HG03520 (cell line): Measurements from ENCODE around the gene IL4.
"Not testable (repeated sequence)": the region's sequence is repeated elsewhere in the genome, so short reads cannot be mapped to it uniquely, and the experiment has no call there.

ENCODE experiments used
- ATAC-seq: cut with Tn5 transposase; IDR thresholded peaks from one replicate; pipeline ENCODE4 v1.9.1; 2021; ENCODE audit warnings: mild to moderate bottlenecking, moderate library complexity; ENCODE audit not compliant: unreplicated experiment

The IL4 gene

GRCh38 chr5:132689513-132689912, 15.7 kb downstream of the IL4 start:
- no peak for ATAC-seq

GRCh38 chr5:132690156-132690555, 16.4 kb downstream of the IL4 start:
- no peak for ATAC-seq

- ATAC-seq: not testable (repeated sequence)
Measured at GRCh38 chr5:132691755-132692631, 18.2 kb downstream of the IL4 start.

- ATAC-seq: no peak
Measured at GRCh38 chr5:132692632-132692967, 18.8 kb downstream of the IL4 start.

- no peak for ATAC-seq
Measured at GRCh38 chr5:132695956-132696355, 22.2 kb downstream of the IL4 start.

GRCh38 chr5:132704875-132705274, 31.1 kb downstream of the IL4 start:
- no peak for ATAC-seq

GRCh38 chr5:132708645-132709044, 34.9 kb downstream of the IL4 start:
- no peak for ATAC-seq

GRCh38 chr5:132714456-132715307, 40.9 kb downstream of the IL4 start:
- no peak for ATAC-seq

GRCh38 chr5:132718544-132719312, 44.9 kb downstream of the IL4 start:
- ATAC-seq: no peak

- no peak for ATAC-seq
Measured at GRCh38 chr5:132725745-132726144, 52.0 kb downstream of the IL4 start.

GRCh38 chr5:132729896-132730295, 56.1 kb downstream of the IL4 start:
- ATAC-seq: no peak
